GM23248 (cell line): ENCODE results near the gene KRT73.

Experiments used
- EZH2 ChIP-seq: fragments of 200-600 bp; sonication (generic); IDR thresholded peaks from 2 replicates; pipeline ENCODE4 v1.6.1; 2018; ENCODE audit warnings: antibody characterized with exemption, mild to moderate bottlenecking; ENCODE audit not compliant: insufficient read depth, poor library complexity, severe bottlenecking
- EZH2phosphoT487 ChIP-seq: fragments of 200-600 bp; sonication (generic); IDR thresholded peaks from 2 replicates; pipeline ENCODE4 v1.6.1; 2018; ENCODE audit warnings: antibody characterized with exemption, moderate library complexity, mild to moderate bottlenecking, low read depth; ENCODE audit not compliant: insufficient read depth

DNA sequence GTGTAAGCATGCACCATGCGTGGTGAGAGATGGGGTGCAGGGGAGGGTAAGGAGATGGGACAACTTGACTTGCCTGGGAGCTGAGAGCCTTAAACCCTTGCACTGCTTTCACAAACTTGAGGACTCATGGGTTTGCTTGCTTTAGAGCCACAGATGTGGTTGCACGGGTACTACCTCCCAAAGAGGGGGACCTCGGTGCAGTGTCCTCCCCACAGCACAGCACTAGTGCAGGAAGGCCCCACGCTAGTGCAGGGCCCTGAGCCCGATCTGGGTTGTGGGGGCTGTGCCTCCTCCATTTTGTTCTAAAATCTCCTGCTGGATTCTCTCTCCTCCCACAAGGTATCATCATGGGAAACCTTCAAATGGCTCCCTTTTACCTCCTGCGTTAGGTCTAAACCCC lies 28.3 kb downstream of the KRT73 start:
- no peak for TF ChIP-seq EZH2phosphoT487
- no peak for TF ChIP-seq EZH2
